ENCODE results near the gene TMPRSS3.

DNA sequence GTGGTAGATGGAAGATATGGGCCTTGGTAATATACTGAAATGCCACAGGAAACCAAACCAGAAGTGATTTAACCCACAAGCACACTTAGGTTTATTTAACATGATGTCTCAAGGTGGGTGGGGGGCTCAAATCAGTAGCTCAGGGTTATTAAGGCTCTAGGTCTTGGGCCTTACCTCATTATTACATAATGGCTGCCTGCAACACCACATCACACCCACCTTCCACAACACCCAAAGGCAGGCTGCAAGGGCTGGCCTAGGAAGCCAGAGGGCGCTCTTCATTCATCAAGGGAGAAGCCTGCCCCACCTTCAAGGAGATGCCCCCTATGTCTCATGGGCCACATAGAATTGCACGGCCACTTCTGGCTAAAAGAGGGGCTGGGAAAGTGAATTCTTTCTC lies 35.5 kb downstream of the TMPRSS3 start:
- TF ChIP-seq, protein P1, sequence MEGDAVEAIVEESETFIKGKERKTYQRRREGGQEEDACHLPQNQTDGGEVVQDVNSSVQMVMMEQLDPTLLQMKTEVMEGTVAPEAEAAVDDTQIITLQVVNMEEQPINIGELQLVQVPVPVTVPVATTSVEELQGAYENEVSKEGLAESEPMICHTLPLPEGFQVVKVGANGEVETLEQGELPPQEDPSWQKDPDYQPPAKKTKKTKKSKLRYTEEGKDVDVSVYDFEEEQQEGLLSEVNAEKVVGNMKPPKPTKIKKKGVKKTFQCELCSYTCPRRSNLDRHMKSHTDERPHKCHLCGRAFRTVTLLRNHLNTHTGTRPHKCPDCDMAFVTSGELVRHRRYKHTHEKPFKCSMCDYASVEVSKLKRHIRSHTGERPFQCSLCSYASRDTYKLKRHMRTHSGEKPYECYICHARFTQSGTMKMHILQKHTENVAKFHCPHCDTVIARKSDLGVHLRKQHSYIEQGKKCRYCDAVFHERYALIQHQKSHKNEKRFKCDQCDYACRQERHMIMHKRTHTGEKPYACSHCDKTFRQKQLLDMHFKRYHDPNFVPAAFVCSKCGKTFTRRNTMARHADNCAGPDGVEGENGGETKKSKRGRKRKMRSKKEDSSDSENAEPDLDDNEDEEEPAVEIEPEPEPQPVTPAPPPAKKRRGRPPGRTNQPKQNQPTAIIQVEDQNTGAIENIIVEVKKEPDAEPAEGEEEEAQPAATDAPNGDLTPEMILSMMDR (IDR thresholded peaks at IDR 0.05; ENCODE audit: insufficient read depth, low read length, poor library complexity, severe bottlenecking), result no peak
- TF ChIP-seq EZH2phosphoT487 (conservative IDR thresholded peaks at IDR 0.05; ENCODE audit: low read length), result no peak

Data from SU-DHL-6 (cell line).